GM18511 (cell line): ENCODE results near the gene ACTA2.

Experiments
- ATAC-seq: cut with Tn5 transposase; IDR thresholded peaks from one replicate; pipeline ENCODE4 v1.9.1; 2021; ENCODE audit warnings: mild to moderate bottlenecking, moderate library complexity; ENCODE audit not compliant: unreplicated experiment

ACTA2 gene

GRCh38 chr10:88895250-88895649 is 57.3 kb downstream of the ACTA2 start:
- peak; percentile 48 for ATAC-seq

- no peak for ATAC-seq
Observed at GRCh38 chr10:88893611-88894010, 59.0 kb downstream of the ACTA2 start.

GRCh38 chr10:88892222-88892967 is 60.2 kb downstream of the ACTA2 start:
- ATAC-seq = no peak

- ATAC-seq = no peak
Observed at GRCh38 chr10:88890681-88891381, 61.7 kb downstream of the ACTA2 start.

GRCh38 chr10:88889559-88890337 is 62.8 kb downstream of the ACTA2 start:
- peak; percentile 72 for ATAC-seq

- ATAC-seq = no peak
Observed at GRCh38 chr10:88888810-88889445, 63.6 kb downstream of the ACTA2 start.

- ATAC-seq = peak; percentile 66
Observed at GRCh38 chr10:88886557-88886956, 66.0 kb downstream of the ACTA2 start.
